ENCODE results near the gene MYD88. TPM values are rescaled to one million over a fixed set of nuclear protein-coding genes. Genes with fewer than 3 reads are reported as not detected.

MYD88 gene
- total RNA-seq, 1 experiment from 2014 or later, result 4.4 TPM

DNA sequence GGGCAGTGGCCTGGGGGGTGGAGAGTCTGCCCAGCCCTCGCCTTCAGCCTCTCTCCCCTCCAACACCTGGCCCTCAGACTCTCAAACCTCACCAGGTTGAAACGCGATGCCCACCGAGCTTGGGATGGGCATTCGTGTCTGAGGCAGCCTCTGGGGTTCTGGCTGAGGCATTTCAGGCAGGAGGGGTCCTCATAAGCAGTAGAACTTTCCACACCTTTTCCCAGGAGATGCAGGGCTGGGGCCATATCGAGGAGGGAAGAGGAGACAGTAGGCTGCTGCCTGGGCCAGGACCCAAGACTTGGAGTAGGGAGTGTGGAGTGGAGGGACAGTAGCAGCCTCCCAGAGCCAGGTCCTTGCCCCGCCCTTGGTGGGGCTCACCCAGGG is 26.1 kb upstream of the MYD88 start:
- no peak for DNase-seq (ENCODE audit: low read depth)

DNA sequence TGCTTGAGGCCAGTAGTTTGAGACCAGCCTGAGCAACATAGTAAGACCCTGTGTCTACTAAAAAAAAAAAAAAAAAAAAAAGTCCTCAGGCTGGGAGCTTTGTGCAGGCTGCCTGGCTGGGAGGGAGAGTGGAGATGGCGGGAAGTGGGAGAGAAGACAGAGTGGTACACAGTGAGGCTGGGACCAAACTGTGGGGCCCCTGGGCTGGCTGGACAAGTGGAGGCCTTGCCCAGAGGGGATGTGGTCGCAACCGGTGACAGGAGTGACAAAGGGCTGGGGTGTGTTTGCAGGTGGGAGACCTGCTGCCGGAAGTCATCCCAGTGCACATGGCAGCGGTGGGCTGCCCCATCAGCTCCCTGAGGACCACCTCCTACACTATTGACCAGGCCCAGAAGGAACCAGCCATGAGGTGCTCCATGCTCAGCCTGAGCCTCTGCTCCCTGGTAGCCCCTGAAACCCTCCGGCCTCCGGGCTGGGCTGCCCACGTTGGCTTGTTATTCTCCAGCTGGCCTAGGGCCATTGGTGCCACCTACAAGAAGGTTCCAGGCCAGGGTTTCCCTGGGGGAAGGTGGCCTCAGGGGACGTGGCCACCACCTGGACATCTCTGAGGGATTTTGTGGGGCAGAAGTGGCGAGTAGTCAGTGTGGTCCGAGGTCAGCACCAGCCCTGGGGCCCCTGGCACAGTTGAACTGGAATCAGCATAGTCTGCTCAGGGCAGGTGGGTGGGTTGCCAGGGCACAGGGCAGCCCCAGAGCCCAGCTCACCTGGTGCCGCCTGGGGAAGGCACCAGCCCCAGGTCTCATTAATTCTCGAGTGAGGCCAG is 24.2 kb upstream of the MYD88 start:
- DNase-seq (ENCODE audit: low read depth), result no peak

DNA sequence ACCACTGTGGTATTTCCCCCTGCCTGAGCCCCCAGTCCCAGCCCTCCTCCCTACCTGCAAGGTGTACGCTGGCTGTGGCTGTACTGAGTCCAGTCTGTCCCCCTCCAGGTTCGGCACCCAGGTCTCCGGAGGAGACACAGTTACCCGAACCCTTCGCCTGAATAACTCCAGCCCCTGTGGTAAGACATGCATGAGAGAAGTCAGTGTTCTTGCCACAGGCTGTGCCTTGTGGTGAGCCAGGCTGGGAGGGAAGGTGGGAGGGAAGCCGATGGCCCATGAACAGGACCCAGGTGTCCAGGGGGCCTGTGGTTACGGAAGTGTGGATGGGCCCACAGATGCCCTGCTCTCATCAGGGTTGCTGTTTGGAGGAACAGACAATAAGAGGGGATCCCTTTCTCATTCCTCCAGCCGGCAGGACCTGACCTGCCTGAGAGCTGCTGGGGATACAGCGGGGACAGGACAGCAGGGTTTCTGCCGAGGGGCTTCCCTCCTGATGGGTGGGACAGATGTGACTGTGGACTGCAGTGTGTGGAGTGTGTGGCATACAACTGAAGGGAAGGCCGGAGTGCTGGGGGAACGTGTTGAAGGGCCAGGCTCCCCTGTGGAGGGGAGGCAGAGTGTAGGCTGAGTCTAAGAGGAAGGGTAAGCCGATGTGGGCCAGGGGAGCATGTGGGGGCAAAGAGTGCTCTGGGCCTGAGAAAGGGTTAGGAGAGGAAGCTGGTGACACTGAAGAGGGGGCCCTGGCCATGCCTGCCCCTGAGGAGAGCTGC is 23.4 kb upstream of the MYD88 start:
- DNase-seq (ENCODE audit: low read depth), result no peak

DNA sequence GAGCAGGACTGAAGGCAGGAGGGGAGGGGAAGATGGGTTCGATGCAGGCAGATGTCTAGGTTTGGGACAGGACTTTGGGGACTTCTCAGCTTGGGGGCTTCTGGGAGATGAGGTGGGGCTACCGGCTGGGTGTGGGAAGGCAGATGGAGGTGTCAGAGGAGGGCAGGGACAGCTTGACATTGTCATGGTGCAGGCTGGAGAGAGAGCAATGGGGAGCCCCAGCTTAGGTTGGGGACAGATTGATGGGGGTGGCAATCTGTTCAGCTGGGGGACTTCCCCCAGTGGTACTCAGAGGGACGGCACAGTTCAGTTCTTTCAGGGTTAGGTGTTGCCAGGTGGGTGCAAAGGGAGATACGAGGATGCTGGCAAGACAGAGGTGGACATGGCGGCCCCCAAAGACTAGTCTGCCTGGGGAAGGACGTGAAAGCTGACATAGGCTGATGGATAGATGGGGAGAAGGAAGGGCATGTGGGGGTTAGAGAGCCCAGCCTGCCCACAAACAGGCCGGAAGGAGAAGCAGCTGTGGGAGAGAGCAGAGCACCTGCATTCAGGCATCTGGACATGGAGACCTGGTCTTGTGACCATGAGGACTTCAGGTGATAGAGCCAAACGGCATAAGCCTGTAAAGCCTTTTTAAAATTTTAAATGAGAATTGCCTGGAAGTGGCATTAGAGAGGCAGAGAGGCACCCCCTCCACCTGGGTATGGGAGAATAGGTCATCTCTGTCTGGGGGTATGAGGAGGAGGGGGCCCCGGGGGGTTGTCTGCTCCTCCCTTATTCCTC is 22.6 kb upstream of the MYD88 start:
- DNase-seq (ENCODE audit: low read depth), result no peak

DNA sequence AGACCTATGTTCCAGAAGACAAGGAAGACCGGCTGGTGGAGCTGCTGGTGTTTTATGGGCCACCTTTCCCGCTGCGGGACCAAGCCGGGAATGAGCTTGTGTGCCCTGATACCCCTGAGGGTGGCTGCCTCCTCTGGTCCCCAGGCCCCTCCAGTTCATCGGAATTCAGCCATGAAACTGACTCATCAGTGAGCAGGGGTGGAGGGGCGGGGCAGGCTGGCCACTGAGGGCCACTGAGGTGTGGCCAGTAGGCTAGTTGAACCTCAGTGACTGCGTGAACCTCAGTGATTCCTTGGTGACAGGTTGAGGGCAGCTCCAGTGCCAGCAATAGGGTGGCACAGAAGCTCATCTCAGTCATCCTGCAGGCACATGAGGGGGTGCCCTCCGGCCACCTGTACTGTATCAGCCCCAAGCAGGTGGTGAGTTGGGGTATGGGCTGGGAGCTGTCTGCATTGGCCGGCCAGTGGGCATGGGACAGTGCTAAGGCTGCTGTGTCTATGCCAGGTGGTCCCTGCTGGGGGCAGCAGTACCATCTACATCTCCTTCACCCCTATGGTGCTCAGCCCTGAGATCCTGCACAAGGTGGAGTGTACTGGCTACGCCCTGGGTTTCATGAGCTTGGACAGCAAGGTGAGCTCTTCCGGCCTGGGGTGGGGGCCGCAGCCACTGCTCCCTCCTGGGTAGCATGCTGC is 21.8 kb upstream of the MYD88 start:
- no peak for DNase-seq (ENCODE audit: low read depth)

DNA sequence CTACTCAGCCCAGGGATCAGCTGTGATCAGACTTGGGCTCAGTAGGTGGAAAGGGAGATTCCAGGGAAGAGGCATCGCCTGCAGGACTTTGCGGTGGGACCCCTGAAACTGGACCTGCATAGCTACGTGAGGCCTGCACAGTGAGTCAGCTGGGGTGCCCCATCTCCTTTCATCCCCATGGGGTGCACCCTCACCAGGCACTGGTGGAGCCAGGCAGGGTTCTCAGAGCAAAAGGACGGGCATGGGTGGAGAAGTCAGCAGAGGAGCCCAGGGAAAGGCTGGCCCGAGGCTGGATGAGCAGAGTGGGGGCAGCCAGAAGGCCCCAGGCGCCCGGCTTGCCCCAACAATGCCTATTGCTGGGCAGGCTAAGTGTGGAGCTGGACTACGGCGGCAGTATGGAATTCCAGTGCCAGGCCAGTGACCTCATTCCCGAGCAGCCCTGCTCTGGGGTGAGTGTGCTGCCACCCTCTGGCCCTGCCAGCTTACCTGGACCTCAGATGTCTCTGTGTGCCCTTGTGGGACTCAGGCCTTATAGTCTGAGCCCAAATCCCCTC is 21.2 kb upstream of the MYD88 start:
- no peak for DNase-seq (ENCODE audit: low read depth)

DNA sequence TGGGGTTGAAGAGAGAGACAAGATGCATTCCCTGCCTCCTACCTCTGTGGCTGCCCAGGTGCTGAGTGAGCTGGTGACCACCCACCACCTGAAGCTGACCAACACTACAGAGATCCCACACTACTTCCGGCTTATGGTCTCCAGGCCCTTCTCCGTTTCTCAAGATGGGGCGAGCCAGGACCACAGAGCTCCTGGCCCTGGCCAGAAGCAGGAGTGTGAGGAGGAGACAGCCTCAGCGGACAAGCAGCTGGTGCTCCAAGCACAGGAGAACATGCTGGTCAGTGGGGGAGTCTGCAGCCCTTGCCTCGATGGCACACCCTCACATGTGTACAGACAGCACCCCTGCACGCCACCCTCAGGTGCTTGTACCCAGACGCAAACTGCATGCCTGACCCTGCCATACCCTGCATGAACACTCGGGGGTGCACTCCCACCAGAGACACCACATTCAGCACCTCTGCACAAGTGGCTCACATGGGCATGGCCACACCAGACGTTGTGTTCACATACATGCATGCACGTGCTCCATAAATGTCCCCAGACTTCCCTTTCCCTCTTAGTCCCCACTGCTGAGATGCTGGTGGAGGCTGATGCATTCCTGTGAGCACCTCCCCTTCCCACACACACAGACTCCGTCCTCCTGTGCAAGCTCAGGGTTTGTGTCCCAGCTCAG is 20.6 kb upstream of the MYD88 start:
- DNase-seq (ENCODE audit: low read depth), result peak; percentile 56

DNA sequence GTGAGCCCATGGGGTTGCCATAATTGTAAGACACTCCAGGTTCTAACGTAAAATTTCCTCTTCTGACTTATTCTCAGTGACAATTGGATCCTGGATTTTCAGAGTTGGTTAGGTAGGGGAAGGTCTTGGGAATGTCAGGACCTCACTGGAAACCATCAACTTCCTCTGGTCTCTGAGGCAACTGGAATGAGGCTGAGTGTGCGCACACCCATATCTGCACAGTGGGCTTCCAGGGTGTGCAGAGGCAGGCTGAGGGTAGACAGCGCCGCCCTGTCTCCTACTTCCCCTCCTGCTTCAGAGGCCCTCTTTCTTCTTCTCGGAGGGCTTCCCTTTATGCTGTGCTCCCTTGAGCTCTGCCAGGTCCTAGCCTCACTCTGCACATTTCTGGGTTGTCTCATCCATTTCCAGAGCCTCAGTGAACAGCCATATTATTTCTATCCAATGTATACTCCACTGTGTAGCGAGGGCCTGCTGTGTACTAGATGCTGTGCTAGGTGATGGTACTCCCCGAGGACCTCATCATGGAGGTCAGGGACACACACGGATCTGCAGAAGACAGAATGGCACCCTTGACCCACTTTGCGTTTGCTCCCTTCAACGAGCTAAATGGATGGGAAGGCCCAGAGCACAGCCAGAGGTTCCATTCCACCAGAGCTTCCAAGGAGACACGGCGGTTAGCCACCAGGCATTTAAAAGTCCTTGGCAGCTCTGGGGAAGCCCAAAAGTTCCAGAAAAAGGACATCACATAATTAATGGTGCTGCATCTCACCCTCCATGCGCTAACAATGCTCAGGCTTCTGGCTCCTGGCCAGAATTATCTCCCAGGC is 19.8 kb upstream of the MYD88 start:
- DNase-seq (ENCODE audit: low read depth), result no peak

DNA sequence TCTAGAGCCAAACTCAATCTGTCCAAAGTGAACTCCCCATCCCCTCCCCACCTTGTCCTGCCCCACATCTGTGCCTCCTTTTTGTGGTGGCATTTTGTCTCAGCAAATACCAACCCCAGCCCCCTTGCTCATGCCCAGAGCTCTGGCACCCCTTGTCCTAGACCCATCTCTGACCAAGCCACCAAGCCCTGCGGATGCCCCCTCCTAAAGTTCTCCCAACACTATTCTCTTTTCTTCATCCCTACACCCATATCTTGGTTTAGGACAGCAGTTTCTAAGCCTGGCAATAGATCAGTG is 19.3 kb upstream of the MYD88 start:
- no peak for DNase-seq (ENCODE audit: low read depth)

DNA sequence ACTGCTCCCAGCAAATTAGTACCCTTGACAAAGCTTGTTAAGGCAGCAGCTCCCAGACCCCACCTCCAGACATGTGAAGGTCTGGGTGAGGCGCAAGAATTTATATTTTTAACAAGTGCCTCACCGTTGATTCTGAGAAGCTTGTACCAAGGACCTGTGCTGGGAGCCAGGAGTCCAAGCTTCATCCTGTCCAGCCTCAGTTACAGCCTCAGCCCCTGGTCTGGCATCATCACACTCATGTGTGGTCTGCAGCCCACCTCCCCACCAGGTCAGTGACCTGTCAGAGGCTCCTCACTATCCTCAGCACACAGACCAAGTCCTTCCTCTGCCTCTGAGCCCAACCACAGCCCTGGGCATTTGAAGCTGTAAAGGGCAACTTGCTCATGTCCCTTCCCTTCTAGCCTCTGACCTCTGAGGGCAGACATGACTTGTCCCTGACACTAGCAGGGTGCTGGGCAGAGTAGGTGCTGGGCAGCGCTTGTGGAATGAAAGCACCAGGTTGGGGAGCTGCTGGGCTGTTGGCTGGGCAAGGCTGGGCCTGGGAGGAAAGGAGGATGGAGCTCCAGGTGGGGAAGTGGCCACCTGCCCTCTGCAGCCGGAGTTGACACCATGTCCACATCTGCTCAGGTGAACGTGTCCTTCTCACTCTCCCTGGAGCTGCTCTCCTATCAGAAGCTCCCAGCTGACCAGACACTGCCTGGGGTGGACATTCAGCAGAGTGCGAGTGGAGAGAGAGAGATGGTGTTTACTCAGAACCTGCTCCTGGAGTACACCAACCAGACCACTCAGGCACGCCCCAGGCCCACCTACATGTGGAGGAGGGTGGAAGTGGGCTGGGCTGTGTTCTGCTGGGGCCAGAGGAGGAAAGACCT is 18.4 kb upstream of the MYD88 start:
- DNase-seq (ENCODE audit: low read depth), result no peak

DNA sequence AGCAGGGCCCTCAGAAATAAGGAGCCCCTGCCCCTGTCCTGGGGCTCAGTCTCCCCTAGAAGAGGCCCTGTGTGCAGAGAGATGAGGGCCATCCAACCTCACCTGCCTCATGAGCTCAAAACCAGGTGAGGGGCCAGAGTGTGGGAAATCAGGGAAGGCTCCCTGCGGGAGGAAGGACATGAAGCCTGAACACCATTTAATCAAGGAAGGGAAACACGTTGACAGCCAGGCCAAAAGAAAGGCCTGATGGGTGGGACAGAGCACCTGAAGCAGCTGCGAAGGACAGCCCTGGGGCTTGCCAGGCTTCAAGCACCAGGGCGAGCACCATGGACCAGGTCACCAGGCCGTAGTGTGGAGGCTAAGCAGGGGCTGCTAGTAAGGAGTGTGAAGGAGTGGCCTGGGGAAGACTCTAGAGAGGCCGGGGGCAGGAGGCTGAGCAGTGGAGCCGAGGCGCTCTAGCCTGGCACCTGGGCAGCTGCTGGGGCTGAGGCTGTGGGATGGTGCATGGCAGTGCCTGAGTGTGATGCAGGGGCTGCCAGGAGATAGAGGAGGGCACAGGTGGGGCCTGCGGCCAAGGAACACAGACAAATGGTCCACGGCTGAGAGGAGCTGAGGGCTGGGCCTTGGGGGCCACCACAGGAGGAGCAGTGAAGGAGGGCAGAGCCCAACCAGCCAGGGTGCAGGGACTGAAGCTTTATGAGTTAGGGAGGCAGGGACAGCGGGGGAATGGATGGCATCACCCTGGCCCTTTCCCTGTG is 17.6 kb upstream of the MYD88 start:
- DNase-seq (ENCODE audit: low read depth), result no peak

DNA sequence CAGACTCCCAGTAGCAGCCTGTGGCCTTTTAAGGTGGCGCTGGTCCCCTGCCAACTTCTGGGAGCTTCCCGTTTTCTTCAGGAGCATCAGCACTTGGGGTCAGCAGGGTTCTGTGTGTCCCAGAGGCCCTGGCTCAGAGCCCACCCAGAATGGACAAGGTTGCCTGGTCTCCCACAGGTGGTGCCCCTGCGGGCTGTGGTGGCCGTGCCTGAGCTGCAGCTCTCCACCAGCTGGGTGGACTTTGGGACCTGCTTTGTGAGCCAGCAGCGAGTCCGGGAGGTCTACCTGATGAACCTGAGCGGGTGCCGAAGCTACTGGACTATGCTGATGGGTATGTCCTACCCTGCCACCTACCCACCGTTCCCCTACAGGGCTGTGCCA is 17.0 kb upstream of the MYD88 start:
- no peak for DNase-seq (ENCODE audit: low read depth)

DNA sequence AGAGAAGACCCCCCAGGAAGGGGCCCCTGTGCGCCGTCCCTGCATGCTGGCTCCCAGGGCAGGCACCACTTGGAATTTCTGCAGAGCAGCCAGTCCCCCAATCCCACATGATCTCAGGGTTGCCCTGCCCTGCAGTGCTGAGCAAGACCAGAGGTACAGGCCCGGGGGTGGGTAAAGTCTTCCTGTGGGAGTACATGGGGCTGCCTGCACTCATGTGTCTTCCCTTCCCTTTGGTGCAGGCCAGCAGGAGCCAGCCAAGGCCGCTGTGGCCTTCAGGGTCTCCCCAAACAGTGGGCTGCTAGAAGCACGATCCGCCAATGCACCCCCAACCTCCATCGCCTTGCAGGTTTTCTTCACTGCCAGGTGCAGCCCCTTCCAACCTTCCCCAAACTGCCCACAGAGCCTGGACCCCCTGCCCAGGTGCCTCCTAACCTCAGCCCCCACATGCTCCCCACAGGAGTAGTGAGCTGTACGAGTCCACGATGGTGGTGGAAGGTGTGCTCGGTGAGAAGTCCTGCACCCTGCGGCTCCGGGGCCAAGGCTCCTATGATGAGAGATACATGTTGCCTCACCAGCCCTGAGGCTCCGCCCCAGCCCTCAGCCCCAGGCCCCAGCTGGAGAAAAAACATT is 16.5 kb upstream of the MYD88 start:
- DNase-seq (ENCODE audit: low read depth), result no peak

DNA sequence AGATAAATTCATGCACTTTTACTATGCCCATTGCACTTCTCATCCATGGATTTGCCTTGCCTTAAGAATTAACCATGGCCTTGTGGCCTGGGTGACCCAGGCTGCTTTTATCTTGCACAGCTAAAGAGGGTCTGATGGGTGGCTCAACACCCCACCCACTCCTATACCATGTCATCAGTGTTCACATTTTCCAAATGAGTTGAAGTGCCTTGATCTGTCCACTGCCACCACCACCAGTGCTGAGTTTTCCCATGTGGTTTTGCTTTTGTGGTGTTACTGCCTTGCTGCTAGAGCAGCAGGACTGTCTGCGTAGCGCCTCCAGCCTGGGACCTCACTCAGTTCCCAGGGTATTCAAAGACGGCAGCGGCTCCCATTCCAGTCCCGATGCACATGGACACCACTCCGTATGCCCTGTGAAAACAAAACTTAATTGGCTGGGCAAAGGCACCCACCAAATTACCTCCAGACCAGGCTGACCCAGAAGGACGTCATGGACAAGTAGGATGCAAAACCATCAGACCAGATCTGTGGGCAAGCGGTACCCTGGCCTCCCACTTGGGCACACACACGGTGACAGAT is 15.7 kb upstream of the MYD88 start:
- no peak for DNase-seq (ENCODE audit: low read depth)

DNA sequence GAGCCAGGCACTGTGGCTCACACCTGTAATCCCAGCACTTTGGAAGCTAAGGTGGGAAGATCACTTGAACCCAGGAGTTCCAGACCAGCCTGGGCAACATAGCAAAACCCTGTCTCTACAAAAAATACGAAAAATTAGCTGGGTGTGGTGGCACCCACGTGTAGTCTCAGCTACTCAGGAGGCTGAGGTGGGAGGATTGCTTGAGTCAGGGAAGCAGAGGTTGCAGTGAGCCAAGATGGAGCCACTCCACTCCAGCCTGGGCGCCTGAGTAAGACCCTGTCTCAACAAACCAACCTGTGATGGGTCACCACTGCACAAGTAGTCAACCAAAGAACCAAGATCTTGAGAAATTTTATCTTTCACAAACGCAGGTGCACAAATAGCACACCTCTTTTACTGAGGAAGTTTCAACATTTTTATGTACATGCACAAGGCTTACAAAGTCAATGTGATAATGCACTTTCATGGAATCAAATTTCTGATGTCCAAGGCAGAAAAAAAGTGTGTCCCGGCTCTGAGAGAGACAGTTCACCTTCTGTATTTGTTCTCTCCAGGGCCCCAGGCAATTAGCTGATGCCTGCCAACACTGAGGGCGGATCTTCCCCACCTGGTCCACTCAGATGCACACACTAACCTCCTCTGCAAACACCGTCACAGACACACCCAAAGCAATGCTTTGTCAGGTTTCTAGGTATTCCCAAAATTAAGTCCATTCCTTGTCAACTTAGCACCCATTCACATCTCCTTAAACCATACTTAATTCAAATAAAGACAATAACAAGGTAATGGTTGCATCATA is 13.9 kb upstream of the MYD88 start:
- DNase-seq (ENCODE audit: low read depth), result no peak

DNA sequence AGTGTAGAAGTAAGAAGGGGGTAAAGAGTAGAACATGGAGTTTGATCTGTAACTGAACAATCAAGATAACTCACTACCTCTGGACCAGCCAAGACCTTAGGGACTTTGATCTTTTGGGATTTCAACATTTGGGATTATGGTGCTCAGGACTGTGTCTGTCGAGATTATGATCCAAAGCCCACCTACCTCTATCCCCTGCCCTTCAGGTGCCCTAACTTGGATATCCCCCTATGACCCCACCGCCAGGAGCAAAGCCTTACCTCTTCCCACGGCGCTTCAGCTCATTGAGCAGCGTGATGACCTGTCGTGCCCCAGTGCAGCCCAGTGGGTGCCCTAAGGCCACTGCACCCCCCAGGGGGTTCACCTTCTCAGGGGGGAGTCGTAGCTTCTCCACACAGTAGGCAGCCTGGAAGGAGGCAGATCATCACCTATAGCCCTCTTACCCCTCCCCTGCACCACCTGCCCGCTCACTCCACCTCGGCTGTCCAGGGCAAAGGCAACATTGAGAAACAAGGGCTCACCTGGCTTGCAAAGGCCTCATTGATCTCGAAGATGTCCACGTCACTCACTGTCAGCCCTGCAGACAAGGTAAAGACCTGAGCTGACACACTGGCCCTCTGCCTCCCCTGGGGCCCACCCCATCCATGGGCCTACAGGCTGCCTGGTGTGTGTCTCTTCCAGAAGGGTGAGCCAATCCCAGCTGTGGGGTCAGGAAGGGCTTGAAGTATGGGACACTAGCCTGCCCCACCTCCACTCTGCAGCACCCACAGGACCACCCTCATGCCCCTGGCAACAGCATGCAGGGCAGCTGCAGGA is 12.9 kb upstream of the MYD88 start:
- DNase-seq (ENCODE audit: low read depth), result no peak
